Activated gamma-delta T cell treated with anti-CD3 and anti-CD28 coated beads, Interleukin-2, amount 50 U/mL, for 16 hours (primary cell): Measurements from ENCODE around the gene SYNC.

Source experiments
- DNase-seq: peaks from one replicate; pipeline ENCODE4 v3.0.0-alpha.2; 2020; ENCODE audit warnings: low read depth

The SYNC gene

DNA sequence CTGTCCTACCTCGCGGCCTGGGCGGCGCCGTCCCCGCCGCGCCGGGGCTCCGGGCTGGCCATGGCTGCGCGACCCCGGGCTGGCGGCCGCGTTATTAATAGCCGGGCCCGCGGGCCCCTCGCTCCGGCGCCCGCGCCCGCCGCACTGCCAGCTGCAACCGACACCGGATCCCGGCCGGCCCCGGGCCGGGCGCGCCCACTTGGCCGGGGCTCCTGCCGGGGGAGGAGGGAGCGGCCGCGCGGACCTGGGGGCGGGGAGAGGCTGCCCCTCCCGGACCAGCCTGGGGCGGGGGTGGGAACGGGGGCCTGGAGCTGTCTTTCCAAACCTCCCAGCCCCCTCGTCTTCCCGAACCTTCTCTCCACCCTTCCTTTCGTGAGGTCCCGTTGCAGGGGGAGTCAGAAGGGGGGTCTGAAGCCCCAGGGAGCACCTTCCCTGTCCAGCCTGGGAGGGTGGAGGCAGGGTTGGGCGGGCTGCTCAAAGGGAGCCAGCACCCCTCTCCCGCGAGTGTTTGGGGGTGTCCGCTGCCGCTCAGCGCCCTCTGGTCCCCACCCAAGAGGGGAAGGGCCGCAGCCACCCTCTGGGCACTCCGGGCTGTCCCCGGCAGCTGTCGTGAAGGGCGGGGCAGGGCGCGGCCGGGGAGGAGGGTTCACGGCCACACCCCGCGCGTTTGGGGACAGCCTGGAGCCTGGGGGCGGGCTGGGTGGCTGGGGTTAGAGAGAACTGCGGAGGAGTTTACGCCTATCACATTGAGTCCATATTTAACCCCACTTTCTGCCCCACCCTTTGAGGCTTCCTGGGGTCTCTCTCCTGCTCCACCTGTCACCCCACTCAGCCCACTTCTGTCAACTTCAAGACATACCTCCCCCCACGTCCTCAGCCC is at the start of gene SYNC:
Gene SYNC, minus strand, starts transcription at position 172 of the 880 bp plus-strand sequence. Its CDS starts 110 bp downstream, at position 62.
- DNase-seq = no peak

DNA sequence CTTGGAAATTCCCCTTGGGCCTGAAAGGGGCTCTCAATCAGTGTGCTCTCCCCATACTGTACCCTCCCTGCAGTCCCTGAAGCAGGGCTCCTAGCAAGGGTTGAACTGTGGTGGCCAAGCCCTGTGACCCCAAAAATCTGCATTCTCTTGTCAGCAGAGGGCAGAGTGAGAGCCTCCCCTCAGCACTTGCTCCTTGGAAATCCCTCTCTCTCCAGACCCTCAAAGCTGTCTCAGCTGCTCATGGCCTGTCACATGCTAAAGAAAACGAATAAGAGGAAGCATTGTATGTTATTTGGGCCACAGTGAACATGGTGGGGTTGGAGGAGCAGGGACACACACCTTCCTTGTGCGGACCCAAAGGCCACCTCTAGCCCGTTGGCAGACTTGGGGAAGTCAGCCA is 47.2 kb upstream of the SYNC start:
- no peak for DNase-seq

DNA sequence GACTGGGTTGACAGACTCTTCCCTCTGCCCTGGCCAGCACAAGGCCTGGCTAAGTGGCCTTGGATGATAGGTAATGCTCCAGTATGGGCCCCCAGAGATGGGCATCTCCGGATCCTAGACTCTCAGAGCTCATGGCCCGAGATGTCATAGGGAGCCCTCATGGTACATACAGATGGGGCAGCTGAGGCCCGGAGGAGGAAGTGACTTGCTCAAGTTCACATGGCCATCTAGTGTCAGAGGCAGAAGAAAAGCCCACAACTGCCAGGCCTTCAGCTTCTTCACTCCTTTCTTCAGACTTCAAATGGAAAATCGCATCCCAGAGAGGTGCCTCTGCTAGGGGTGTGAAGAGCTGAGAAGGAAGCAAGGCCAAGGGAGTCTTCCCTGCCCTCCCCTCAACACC is 46.8 kb upstream of the SYNC start:
- DNase-seq = no peak

DNA sequence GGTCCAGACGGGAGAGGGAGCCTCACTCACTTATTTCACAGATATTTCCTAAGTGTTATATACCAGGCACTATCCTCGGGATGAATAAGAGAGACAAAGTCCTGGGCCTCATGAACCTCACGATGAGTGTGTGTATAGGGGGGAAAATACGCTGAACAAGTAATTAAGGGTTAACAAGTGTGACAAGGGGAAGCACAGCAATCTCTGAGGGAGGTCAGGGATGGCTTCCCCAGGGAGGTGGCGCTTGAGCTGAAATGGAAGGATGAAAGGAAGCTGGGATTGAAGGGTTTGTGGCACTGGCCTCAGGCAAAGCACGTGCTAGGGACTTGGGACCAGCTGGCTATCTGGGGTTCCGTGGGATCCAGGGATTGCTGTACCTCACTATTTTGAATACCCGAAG is 46.4 kb upstream of the SYNC start:
- DNase-seq = no peak

DNA sequence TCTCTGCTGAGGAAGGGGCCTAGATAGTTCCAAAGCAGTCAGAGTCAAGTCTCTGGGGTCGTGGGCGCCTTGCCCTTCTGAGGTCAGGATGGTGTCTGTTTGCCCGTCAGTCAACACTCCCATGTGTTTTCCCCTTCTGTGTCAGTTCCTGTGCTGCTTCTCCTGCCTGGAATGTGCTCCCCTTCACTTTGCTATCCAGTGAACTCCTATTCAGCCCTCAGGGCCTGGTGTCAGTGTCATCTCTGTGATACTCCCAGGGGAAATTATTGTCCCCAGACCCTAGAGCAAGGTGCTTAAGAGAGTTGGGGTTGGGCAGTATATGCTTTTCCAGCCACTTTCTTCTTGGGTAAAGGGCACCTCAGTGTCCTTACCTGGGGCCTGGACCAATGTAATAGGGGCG is 45.8 kb upstream of the SYNC start:
- no peak for DNase-seq

DNA sequence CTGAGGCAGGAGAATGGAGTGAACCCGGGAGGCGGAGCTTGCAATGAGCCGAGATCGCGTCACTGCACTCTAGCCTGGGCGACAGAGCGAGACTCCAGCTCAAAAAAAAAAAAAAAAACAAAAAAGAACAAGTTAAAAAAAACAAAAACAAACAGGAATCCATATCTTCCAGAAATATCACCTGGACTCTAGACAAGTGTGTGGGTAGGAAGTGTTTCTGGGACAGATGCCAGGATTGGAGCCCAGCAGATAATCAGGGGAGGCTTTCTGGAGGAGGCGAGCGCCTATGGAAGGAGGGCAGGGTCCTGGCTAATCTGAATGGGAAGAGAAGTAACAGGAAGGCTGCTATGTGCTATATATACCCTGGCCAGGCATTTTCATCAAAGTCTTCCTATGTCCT is 43.6 kb upstream of the SYNC start:
- no peak for DNase-seq

DNA sequence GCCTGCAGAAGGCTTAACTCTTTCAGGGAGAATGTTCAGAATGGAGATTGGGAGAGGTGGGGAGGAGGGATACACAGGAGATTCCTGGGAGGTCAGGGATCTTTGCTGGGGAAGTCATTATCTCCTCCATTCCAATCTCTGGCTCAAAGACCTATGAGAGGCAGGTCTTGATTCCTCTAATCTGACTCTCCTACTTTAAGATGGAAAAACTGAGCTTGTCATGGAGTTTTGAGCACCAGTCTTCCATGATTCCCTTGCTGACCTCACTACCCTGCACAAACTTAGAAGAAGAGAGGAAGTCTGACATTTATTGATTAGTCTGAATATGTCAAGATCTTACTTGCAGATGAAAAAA is 41.5 kb upstream of the SYNC start:
- no peak for DNase-seq

DNA sequence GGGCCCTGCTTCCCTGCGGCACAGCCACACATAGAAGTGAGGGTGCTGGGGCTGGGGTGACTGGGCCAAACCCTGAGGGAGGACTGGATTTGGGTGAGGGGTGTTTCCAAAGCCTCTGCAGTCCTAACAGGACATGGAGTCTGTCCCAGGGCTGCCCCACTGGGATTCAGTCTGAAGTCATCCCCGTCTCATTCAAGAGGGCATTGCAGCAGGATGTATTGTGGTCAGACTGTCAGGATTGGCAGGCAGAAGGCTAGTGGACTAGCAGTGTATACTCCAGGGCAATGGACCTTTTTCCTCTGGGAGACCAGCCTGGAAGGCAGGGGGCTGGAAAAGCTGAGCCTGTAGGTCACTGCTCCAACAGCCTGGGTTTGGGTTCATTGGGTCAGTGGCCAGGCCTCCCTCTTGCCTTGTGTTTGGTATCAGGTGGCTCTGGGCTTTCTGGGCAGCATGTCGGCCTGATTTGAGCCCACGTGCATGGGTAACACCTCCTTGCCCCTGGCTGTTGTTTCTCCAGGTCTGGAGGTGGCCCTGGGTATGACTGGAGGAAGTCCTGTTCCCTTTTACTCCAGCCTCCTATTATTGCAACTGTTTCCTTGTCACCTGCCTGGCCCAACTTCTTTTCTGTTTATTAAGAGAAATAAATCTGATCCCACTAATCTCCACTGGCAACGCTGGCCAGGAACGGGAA is 41.0 kb upstream of the SYNC start:
- no peak for DNase-seq

DNA sequence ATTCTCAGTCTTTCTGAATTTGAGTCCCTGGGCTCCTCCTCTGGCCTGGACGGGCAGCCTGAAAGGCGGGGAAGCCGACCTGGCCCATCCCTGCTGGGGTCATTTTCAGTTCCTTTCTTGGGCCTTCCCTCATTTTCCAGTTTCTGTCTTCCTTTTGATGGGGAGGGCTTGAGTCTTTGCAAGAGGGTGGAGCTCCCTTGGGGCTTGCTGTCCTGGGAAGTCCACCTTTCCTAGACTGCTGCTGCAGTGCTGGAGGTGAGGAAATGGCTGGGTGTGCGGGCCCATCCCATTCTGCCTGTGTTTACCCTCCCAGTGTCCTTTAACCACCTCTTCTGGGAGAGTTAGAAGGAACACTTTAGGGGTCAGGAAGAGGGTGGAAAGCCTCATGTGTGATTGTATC is 40.4 kb upstream of the SYNC start:
- no peak for DNase-seq

DNA sequence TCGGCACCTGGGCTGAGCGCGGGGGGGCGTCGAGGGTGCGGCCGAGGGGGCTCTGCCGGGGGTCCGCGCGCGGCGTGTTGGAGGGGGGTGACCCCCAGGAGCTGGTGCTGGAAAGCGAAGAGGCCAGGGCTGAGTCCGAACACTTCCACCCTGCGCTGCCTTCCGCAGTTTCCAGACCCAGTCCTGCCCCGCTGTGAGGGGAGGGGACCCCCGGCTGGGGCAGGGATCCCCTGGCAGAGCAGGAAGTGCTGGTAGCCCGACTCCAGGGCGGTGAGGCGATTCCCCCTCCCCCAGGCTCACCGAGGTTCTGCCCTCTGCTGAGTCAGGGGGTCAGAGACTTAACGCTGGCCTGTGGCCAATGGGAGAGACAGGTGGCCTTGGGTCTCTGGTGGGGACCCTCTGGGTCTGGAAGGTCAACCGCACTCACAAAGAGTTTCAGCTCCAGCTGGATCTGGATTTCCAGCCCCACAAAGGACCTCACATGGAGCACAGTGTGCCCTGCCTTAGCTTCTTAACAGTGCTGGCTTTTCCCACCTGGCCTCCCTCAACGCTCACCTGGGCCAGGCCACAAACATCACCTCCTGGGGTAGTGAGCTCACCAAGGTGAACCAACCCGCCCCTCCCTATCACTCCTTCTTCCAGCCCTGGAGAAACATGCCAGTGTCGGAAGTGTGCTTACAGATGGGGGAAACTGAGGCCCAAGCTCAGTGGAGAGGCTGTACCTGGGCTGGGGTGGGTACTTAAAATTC is 39.8 kb upstream of the SYNC start:
- no peak for DNase-seq

DNA sequence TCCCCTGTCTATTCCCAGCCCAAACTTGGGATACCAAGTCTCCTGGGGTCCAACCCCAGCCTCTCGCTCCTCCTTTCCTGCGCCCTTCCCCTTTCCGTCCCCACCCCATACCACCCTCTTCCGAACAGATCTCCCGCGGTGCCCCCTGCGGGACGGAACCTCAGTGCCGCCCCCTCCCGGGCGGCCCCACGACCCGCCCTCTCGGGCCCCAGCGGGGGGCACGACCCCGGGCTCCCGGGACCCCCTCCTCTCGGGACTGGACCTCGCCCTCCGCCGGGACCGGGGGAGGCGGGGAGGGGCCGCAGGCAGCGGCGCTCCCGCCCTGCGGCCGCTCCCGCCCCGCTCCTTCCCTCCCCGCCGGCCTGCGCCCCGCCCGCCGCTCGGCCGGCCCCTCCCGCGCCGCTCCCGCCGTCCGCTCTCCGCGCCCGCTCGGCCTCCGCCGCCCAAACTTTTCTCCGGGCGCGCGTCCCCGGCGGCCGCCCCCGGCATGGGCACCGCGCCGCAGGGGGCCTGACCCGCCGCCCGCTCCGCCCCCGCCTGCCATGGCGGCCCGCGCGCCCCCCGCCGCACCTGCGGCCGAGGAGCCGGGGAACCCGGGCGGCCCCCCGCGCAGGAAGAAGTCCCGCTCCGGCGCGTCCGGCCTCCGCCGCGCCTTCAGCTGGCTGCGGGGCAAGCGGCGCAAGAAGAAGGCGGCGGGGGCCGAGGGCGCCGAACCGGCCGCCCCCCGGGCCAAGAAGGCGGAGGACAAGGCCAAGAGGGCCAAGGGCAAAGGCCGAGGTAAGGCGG is 39.0 kb upstream of the SYNC start:
- DNase-seq = no peak

DNA sequence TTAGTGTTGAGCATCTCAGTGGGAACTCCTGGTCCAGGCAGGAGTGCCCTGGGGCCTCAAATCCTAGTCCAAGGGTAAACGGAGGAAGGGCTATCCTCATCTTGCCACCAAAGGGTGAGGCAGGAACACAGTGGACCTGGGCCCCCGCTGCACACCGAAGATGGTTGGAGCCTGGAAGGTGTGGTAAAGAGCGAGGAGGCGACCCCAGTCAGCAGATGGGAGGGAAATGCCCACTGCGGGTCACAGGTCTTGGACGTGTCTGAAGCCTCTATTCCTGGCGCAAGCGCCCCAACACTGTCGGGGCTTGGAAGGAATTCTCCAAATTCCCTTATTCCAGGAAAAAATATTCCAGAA is 38.5 kb upstream of the SYNC start:
- no peak for DNase-seq

DNA sequence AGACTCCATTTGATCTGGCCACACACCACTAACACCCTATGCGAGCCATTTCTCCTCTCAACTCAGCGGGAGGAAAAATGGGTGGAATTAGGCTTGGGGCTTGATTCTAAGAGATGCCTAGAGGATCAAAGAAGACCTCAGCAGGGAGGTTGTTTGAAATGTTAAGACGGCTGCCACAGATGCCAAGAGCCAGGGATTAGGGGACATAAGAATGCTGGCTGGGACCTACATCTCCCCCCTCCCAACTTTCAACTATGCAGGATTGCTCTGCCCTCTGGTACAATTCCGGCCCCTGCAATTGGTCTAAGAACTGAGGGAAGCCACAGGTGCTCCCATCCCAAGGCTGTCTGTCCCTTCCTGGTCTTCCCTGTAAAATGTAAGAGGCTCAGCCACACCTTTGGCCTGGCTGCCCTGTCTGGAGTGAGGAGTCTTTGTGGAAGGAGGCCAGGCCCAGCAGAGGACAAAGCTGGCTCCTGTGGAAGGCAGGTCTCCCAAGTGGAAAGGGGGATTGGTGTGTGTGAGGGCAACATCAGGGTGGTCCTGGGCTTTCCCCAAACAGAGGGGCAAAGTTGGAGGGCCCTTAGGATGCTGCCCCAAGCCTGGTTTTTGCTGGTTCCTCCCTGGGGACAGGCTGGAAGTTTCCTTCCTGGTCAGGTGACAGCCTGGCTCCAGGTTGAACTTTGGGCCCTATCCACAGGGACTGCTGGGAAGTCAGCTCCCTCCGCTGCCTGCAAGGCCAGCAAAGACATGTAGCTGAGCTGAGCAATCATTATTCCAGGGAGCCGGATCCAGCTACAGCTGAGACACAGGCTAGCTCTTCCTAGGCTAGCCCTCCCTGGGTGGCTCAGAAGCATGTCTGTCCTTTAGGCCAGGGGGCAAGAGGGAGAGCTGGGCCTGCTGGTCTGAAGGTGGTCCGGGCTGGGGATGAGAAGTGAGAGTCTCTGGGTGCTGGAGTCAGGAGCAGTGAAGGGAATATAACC is 34.5 kb upstream of the SYNC start:
- DNase-seq = no peak

DNA sequence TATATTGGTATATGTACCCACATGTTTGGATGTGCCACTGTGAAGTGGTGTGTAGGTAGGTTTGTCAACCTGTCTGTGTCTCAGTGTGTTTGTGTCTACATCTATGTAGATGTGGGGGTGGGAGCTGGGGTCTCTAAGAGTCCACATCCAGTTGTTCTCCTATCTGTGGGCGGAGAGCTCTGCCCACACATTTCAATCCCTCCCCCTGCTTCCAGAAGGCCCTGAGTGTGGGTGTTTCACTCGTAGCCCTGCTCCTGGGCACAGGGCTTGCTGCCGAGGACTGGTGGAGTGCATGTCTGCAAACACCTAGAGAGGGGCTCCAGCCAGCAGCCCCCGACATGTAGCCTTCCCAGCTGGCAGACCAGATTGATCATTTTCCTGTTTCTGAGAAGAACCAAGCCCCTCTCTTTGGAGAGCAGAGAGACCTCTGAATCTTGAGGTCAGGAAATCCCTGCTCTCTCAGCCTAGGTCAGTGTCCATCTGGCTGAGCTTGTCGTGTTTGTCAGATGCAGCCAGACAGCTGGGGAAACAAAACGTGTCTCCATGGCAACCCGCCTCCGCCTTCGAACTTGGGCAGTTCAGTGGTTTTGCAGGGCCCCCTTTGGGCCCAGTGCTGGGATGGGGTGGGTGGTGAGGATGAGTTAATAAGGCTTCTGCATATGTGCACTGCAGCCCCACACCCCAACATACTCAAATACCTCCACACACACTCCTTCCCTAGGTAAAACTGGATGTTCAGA is 31.2 kb upstream of the SYNC start:
- DNase-seq = no peak

DNA sequence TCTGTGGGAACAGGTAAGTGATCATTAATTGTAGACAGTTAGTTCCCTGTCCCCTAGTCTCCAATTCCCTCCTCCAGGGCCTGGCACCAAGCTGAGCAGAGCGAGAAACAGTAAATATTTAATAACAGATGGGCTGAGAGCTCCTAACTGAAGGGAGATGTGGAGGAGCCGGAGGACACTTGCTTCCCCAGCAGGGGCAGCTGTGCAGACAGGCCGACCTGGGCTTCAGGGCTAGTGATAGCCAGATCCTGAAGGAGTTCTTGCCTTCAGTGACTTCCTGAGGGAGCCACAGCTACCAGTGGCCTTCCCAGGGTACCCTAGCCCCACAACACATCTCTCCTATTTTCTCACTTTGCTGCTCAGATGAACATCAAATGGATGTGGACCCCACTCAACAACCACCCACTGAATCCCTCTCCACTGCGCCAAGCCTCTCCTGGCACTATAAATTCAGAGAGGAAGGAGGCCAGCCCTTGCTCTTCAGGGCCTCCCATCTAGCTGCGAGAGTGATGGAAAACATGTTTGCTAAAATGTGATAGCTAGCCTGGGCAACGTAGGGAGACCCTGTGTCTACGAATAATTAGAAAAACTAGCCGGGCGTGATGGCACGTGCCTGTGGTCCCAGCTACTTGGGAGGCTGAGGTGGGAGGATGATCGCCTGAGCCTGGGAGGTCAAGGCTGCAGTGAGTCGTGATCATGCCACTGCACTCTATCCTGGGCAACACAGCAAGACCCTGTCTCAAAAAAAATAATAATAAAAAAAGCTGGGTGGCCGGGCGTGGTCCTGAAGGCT is 26.9 kb upstream of the SYNC start:
- no peak for DNase-seq

DNA sequence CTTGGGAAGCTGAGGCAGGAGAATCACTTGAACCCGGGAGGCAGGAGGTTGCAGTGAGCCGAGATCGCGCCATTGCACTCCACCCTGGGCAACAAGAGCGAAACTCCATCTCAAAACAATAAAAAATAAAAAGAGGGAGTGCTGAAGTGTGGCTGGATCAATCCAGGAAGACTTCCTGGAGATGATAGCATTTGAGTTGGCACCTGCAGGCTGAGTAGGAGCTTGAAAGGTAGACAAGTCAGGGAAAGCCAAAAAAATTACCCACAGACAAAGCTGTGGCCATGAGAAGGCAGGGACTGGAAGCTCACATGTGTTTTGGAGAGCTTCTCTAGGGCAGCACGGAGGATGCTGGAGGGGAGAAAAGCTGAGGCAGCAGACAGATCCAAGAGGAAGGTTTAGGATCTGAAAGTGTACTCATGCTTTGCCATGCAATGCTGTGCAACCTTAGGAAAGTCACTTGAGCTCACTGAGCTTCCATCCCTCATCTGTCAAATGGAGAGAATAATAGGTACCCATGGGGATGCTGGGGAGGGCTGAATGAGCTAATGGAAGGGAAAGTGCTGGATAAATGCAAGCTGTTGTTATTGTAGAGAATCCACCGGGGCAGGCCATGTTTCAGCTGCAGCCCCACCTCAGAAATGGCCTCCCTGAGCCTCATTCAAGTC is 26.0 kb upstream of the SYNC start:
- no peak for DNase-seq

DNA sequence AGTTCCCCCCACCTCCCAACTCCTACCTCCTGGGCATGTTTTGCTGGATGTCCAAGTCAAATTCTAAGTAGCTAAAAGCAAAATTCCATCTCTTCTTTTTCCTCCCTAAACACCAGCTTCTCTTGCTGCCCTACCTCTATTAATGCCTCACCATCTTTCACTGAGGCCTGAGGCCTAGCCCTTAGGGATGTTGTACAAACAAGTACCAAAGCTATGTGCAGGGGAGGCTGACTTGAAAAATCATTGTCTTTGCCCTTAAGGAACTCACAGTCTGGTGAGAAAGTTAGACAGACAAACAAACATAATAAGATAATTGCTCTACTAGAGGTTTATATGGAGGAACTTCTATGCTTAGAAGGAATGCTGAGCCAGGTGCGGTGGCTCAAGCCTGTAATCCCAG is 25.3 kb upstream of the SYNC start:
- no peak for DNase-seq

DNA sequence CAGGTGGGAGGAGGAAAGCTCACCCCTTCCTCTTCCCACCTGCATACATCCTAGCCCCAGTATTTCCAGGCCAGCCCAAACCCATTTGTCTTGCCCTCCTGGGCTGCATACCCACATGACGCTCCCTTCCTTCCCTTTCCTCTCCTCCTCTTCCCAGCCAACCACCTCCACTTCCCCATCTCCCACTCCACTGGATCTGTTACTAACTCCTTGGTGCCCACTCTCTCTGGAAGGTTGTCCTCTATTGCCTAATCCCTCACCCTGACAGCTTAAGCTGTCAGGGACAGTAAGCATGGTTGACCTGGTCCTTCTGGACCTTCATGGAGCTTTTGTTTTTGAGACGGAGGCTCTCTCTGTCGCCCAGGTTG is 23.0 kb upstream of the SYNC start:
- DNase-seq = no peak
